Posterior vena cava (tissue), 2 donors: ENCODE results near the gene CNGA3. TPM values are rescaled to one million over a fixed set of nuclear protein-coding genes. Genes with fewer than 3 reads are reported as not detected.
"Not testable (repeated sequence)": the region's sequence is repeated elsewhere in the genome, so short reads cannot be mapped to it uniquely, and the experiment has no call there.

ENCODE experiments used
- DNase-seq: peaks from one replicate; pipeline ENCODE4 v3.0.0-alpha.2; 2020; ENCODE audit warnings: low spot score
- intact Hi-C, 2 donors: fragments of 100-400 bp; cut with DNase I; formaldehyde crosslinking; loops; one replicate each; pipeline versions ENCODE4 v1.14.1 to v1.14.2; 2022 to 2023
- total RNA-seq, 2 donors: library from RNA; stranded (reverse); fragmentation: NEBNext Ultra II Directional; extraction: Animal tissue kit (Norgen Biotek cat#: 25700); gene quantifications; one replicate each; pipeline ENCODE4 v1.2.1, GENCODE V29; 2021
- donor health status: DM: yes; HTN: yes; CAD: no.
- donor health status: DM: yes; HTN: yes; CAD: no.

Gene CNGA3
- total RNA-seq, 2 donors from 2014 or later, result 0.19 to 0.38 TPM

GRCh38 chr2:98419977-98420725 lies 73.9 kb downstream of the CNGA3 start:
- DNase-seq, result no peak
- intact Hi-C loops, result loop anchor here (10.0 kb wide), 1 partner anchor 185 kb away; the partner anchor contains the start of genes COA5 (in 2 of the 2) and UNC50 (in 2 of the 2)

GRCh38 chr2:98422449-98422848 lies 76.2 kb downstream of the CNGA3 start:
- intact Hi-C loops, result no loop called here
- DNase-seq, result no peak

GRCh38 chr2:98426771-98427170 lies 80.5 kb downstream of the CNGA3 start:
- DNase-seq, result no peak
- intact Hi-C loops, result no loop called here

- DNase-seq, result no peak
- intact Hi-C loops, result loop anchor here in 1 of 2 donors (5.0 kb wide), 1 partner anchor 1190 kb away; no protein-coding TSS in a partner anchor
These were observed 85.9 kb downstream of the CNGA3 start for GRCh38 chr2:98432145-98432544.

- DNase-seq, result no peak
- intact Hi-C loops, result loop anchor here in 1 of 2 donors (5.0 kb wide), 1 partner anchor 1189 kb away; no protein-coding TSS in a partner anchor
These were observed 87.2 kb downstream of the CNGA3 start for GRCh38 chr2:98433363-98433964.

GRCh38 chr2:98434492-98434891 lies 88.2 kb downstream of the CNGA3 start:
- intact Hi-C loops, result loop anchor here in 1 of 2 donors (5.0 kb wide), 1 partner anchor 1188 kb away; no protein-coding TSS in a partner anchor
- no peak for DNase-seq

GRCh38 chr2:98435670-98436069 lies 89.4 kb downstream of the CNGA3 start:
- intact Hi-C loops, DNase-seq: not testable (repeated sequence)

GRCh38 chr2:98436734-98437133 lies 90.5 kb downstream of the CNGA3 start:
- intact Hi-C loops, result no loop called here
- no peak for DNase-seq

- intact Hi-C loops, result no loop called here
These were observed 92.2 kb downstream of the CNGA3 start for GRCh38 chr2:98438190-98439133.

GRCh38 chr2:98441706-98442450 lies 95.6 kb downstream of the CNGA3 start:
- intact Hi-C loops, result loop anchor here in 1 of 2 donors (5.0 kb wide), 1 partner anchor 115 kb away; no protein-coding TSS in a partner anchor
- no peak for DNase-seq

More at GRCh38 chr2:98438190-98439133, 92.2 kb downstream of the CNGA3 start:
- DNase-seq, result no peak

- no peak for DNase-seq
- intact Hi-C loops, result loop anchor here in 1 of 2 donors (5.0 kb wide), 1 partner anchor 115 kb away; no protein-coding TSS in a partner anchor
These were observed 96.2 kb downstream of the CNGA3 start for GRCh38 chr2:98442488-98442887.

GRCh38 chr2:98444436-98445176 lies 98.3 kb downstream of the CNGA3 start, which contains the start of gene INPP4A:
INPP4A (plus strand) TSS chr2:98444858; CDS start chr2:98520049, 75,191 bp downstream.
- peak; percentile 93 for DNase-seq
- intact Hi-C loops, result loop anchor here in 1 of 2 donors (5.0 kb wide), 1 partner anchor 117 kb away; no protein-coding TSS in a partner anchor

GRCh38 chr2:98445177-98445682 lies 99.0 kb downstream of the CNGA3 start:
- DNase-seq, result no peak
- intact Hi-C loops, result no loop called here

- no peak for DNase-seq
- intact Hi-C loops, result no loop called here
These were observed 99.7 kb downstream of the CNGA3 start for GRCh38 chr2:98445683-98446581.

GRCh38 chr2:98446850-98447249 lies 100.6 kb downstream of the CNGA3 start:
- intact Hi-C loops, result no loop called here
- no peak for DNase-seq
